Measurements from ENCODE around the gene TM4SF4.

- no peak for TF ChIP-seq CTCF (IDR thresholded peaks at IDR 0.05)
- no peak for TF ChIP-seq POLR2A (IDR thresholded peaks at IDR 0.05)
- no peak for TF ChIP-seq EP300 (IDR thresholded peaks at IDR 0.05)
- no peak for TF ChIP-seq POLR2AphosphoS5 (IDR thresholded peaks at IDR 0.05)
Observed at GRCh38 chr3:149437710-149438109, 36.8 kb upstream of the TM4SF4 start.

All from sigmoid colon (tissue), 4 donors.